HG03342 (cell line): ENCODE results near the gene TNFSF10.

Experiments used
- ATAC-seq: cut with Tn5 transposase; IDR thresholded peaks from one replicate; pipeline ENCODE4 v1.9.1; 2021; ENCODE audit warnings: mild to moderate bottlenecking, moderate library complexity; ENCODE audit not compliant: unreplicated experiment

TNFSF10 gene

DNA sequence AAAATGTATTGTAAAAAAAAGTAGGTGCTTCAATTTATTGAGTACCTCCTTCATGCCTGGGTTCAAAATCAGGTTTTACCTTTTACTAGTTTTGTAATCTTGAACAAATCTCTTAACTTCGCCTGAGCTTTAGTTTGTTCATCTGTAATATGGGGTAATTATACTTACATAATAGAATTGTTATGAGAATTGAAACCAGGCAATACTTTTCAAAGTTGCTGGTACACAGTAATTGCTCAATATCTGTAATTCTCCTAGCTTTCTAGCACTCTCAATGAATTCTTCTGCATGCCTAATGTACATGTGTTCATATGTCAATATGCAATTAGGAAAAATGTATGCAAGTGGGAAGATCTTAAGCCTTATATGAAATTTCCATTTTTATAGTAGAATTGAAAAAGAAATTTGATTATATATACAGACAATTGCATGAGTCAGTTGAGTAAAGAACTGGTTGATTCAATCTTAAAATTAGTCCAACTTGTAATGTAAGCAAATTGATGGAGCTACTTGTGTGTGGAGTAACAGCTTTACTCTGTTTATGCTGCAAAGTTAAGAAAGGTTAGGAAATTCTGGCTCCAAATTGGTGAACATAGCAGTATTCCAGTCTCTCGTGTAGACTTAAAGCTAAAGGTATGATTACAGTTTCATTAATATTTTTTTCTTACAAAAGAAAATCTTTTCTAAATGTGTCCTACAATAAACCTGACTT lies 4.1 kb downstream of the TNFSF10 start:
- no peak for ATAC-seq

DNA sequence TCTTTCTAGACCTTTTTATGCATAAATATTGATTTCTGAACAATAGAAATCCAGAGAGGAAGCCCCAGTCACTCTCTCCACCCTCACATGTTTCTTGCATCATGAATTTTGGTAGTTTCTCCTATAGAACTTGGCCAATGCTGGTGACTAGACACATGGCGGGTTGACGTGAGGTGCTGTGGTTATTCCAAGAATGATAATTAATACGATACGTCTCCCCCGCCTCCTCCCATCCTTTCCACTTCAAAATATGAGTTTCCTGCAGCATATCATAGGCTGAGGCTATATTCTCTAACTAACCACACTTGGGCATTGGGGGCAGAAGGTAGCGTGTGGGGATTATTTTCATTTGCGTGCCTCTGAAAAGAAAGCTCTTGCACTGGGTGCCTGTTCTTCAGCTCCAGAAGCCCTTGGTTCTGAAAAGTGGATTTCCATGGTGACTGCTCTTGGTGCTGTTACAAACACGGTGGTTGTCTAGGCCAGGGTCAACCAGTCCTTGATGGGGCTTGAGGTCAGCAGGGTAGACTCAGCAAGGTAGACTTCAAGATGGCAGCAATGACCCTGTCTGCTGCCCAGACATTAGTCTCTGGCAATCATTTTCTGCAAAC lies 5.3 kb downstream of the TNFSF10 start:
- no peak for ATAC-seq

DNA sequence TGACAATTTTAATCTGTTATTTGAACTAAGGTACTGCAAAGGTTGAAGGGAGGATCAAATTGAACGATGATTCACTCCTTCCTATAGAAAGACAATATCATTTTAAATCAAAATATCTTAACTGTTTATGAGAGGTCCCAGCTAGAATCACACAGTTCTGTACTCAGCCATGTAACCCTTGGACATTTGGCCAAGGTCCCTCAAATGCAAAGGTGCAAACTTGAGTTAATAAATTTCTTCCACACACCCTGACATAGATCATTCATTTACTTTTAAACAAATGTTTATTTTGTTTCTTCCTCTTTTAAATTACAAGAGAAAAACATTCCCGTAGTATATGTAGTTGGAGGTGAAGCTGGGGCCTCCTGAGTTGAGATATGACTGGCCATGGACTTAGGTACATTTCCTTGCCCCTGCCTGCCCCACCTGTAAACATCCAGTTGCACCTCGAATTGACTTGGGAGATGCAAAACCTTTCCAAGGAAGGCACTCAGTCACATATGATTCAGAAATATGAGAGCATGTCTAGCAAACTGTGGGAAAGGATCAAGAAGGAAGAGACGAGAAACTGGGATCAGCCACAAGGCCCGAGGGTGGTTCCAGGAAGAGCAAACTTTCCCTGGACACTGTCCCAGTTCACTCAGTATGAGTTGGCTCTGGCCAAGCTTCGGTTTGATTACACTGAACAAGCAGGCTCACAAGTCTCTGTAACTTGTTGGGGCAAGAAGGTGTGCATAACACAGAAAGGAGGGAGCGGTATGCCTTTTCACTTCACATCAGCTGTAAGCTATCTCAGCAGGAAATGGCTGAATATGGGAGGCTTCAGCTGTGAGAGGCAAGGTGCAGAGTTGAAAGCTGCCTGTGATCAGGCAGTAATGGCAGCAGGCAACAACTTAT lies 6.7 kb downstream of the TNFSF10 start:
- no peak for ATAC-seq

DNA sequence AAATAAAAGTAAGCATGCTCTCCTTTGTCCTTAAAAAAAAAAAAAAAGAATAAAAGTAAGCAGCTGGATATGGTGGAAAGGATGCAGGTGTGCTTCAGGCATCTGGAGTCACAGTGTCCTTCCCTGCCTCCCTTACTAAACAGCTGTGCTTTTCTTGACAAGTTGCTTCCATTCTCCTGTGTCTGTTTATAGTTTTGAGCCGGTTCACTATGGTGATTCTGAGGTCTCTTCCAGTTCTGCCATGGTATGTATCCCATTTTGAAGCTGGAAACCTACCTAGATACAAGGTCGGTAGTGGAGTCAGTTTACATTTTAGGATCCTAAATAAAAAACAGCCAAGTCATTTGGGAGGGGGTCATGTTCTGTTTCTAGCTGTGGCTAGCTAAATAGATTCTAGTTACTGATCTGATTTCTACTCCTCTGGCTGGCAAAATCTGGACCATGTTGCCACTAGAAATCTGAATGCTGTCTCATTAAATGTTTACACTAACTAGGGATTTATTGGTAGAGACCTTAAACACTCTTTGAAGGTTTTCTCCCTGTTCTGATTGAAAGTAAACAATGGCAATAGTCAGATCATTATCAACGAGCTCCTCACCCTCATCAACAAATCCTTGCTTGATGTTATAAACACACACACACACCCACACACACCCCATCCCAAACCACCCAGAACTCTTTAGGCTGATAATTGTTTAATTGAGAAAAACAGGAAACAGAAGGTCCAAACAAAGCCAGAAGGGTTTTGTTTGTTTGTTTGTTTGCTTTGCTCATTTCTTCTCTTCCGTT lies 7.9 kb downstream of the TNFSF10 start:
- ATAC-seq, result no peak

DNA sequence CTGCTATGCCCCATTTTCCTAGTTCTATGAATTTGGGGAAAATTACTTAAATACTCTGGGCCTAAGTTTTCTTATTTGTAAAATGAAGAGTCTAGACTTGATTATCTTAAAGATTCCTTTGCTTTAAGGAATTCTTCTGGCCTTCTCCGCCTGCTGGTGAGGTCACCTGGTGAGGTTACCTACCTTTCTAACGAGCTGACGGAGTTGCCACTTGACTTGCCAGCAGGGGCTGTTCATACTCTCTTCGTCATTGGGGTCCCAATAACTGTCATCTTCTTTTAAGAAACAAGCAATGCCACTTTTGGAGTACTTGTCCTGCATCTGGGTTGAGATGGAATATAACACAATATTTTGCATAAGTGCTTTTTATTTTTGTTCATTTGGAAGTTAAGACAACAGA lies 8.6 kb downstream of the TNFSF10 start:
- no peak for ATAC-seq

DNA sequence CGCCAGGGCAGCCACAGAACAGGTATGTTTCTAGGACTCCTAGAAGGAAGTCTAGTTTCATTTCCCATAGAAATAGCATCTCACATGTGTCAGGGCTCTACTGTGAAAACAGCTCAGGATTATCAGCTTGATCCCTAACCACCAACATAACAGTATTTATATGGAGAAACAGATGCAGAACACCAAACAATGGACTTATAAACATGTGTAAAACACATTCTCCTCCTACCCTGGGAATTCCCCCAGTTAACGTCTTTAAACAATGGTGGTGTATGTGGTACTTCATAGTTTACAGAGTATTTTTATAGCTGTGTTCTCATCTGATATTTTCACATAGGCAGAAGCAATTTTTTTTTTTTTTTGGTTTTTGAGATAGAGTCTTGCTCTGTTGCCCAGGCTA lies 9.7 kb downstream of the TNFSF10 start:
- no peak for ATAC-seq

DNA sequence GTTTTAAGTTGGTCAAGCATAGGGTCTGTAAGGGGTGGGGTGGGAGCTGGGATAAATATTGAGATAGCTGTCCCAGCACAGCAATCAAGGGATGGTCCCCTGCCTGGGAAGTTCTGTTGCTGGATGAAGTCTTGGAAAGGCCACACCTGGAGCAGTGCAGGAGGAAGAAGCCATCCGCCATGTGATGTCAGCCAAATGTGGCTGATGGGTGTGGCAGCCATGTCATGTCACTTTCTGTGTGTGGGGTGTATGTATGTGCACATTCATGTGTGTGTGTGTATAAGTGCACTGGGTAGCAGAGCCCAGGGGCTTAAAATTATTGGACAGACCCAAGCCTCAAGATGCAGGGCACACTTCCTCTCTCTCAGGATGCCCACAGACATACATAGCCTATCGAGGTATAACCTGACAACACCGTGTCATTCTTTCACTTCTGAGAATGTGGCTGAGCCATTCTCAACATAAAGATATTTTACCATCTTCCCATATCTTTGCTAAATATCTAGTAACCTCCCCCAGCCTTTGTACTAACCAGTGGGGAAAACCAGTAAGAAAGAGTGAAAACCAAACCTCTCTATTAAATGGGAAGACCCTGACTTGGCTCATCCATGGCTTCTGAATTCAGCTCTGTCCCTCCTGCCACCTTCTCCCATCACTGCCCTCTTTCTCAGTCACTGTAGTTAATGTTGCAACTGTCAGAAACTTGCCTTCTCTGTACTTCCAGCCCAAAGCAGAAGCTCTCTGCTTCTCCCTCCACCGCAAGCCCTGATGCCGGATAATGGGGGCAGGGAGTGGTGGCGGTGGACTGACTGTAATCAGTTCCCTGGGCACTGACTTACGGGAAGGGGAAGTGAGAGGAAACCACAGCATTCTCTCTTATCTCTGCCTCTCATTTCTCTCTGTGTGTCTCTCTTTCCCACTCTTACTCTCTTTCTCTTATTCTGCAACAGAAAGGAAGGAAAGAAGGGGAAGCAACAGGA lies 11.2 kb downstream of the TNFSF10 start:
- ATAC-seq, result peak; percentile 52

DNA sequence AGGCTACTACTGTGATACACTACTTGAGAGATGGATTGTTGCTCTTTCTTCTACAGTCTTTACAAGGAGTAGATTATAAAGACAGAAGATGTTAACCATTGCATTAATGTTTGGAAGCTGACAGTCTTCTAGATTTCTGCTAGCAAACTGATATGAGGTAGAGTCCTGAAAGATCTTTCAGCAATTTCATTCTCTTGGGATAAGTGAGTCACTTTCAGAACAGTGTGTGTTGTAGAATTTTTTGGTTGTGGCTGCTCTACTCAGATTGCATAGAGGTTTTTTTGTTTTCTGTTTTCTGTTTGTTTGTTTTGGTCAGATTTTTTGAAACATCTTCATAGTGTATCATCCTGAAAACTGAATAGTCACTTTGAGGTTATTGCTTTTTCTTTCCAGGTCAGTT lies 17.1 kb downstream of the TNFSF10 start:
- no peak for ATAC-seq

DNA sequence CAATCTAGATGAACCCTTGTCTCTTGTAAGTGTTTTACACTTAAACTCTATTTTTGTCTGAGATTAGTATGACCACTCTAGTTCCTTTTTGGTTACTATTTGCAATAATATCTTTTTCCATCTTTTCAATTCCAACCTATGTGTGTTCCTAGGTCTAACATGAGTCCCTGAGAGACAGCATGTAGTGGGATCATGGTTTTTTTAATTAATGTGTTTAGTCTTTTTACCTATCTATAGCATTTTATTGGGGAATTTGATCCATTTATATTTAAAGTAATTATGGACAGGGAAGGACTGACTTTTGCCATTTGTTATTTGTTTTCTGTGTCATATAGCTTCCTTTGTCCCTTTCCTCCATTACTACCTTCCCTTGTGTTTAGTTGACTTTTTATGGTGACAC lies 21.7 kb downstream of the TNFSF10 start:
- ATAC-seq, result no peak

DNA sequence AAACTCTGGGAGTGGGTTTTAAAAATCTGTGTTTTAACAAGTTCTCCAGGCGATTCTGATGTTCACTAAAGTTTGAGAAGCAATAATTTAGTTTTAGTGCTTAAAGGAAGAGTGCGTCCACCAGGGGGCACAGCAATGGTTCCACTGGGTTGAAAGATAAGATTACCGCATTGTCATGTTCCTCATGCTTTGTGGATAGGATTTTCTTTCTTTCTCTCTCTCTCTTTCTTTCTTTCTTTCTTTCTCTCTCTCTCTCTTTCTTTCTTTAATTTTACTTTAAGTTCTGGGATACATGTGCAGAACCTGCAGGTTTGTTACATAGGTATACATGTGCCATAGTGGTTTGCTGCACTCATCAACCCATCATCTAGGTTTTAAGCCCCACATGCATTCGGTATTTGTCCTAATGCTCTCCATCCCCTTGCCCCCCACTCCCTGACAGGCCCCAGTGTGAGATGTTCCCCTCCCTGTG lies 33.0 kb downstream of the TNFSF10 start:
- ATAC-seq, result peak; percentile 87

DNA sequence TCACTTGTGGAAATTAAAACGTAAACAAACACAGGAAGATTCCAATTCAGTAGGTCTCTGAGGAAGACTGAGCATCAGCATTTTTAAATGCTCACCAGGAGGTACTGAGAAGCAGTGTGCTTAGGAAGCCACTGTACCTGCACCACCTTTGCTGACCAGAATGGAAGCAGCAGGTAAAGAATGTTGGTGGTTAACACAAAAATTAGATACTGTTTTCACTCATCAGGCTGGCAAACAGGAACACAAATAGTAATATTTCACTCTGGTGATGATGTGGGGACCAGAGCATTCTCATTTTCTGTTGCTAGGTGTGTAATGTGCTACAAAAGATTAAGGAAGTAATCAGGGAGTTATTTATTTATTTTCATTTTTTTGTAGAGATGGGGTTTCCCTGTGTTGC lies 45.1 kb downstream of the TNFSF10 start:
- peak; percentile 44 for ATAC-seq

DNA sequence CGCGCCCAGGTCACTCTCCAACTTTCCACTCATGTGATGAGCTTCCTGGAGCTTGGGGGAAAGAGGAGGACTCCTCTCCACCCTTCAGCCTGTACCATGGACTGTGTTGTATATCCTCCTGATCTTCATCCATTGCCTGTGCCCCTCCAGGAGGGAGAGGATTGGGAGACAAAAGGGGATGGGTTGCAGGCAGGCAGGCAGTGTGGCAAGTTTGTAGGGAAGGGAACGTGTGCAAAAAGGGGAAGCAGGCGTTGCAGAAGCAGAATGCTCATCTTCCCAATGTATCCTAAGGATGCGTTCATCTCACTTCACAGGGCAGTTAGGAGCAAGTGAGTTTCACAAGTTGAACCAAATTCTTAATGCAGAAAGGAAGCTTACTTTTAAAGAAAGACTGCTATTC lies 46.9 kb downstream of the TNFSF10 start:
- no peak for ATAC-seq

DNA sequence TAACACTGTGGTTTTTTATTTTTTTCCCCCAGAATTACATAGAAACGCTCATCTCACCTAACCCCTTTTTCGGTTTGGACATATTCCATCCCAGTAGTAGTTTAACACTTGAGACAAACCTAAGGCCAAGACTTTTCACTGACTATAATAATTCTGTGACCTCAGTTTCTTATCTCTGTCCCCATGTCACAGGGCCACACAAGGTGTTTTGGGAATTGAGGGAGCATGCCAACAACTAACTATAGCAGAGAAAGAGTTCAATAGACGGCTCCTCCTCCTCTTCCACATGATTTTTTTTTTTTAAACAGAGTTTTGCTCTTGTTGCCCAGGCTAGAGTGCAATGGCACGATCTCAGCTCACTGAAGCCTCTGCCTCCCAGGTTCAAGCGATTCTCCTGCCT lies 47.5 kb downstream of the TNFSF10 start:
- ATAC-seq, result no peak

DNA sequence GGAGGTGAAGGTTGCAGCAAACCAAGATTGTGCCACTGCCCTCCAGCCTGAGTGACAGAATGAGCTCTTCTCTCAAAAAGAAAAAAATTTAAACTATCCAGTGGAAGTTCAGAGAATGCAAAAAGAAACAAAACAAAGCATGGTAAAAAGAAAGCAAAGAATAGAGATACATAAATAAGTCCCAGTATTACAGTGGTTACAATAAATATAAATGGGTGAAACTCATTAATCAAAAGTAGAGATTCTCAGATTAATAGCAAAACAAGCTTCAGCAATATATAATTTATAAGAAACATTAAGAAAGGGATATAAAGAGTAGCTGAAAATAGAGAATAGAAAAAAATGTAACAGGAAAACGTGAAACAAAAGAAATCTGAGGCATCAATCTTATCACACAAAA lies 51.3 kb downstream of the TNFSF10 start:
- ATAC-seq, result no peak

DNA sequence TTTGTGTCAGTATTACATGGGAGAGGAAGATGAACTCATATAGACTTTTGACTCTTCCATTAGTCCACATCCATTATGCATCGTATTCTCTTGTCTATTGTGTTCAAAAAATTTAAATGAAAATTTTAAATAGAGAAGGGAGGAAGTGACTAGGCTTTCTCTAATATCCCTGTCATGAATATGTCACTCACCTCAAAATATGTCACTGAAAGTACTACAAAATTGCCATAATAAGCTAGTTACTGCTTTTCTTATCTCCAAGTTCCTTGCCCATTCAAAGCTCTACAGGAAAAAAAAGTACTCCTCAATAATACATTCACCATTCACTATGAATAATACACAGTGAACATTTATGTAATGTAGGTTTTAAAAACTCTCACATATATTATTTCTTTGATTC lies 52.6 kb downstream of the TNFSF10 start:
- ATAC-seq, result no peak

DNA sequence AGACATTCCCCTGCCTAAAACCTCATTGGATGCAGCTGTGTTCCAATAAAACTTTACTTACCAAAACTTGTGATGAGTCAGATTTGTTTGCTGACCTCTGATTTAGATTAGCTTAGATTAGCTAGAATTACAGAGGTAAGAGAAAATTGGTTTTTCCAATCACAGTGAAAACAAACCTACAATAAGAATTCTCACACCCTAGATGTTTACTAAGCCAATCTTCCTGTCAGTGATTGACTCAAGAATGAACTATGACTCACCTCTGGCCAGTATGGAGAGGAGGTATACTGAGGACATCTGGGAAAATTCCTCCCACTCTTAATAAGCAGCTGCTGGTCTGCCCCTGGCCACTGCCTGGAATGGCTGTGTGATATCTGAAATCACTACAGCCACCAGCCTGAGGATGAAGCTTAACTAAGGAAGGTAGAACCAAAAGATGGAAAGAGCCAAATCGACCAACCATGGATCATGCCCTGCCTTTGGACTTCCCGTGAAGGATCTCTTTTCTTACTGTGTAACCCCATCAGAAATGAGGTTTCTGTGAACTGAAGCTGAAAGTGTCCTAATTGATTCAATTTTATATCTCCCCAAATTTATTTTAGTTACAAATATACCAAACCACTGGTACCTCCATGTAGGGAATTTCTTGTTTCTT lies 55.9 kb downstream of the TNFSF10 start:
- ATAC-seq, result no peak

DNA sequence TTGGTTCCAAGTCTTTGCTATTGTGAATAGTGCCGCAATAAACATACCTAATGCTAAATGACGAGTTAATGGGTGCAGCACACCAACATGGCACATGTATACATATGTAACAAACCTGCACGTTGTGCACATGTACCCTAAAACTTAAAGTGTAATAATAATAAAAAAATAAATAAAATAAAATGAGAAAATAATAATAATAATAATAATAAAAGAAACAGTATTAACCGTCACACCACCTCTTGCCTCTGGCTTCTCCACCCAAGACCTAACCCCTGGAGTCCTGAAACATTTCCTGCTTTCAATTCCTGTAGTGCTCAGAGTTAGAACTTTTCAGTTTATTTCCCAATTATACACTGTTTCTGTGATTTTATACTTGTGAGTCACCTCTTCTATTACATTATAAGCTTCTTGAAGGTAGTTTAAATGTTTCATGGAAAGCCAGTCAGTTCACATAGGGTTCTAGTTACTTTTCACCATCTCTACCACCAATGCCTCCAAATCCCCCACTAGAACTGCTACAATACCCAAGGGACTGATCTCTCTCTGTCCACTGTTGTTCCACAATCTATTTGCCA lies 56.6 kb downstream of the TNFSF10 start:
- ATAC-seq, result no peak

DNA sequence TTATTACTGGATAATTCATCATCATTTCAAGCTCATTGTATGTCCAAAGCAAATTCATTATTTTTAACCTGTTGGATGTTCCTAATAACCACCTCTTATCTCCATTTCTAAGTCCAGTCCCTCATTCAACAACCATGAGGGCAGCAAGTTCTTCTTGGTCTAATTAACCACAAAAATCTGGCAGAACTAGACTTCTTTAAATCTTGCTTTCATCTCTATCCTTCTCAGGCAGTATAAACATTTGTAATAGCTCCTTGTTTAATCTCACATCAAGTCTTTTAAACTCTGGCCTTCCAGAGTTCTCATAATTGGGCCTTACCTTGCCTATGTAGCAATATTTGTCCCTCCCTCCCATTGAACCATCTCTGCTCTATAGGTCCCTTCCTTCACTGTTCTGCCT lies 57.9 kb downstream of the TNFSF10 start:
- no peak for ATAC-seq

DNA sequence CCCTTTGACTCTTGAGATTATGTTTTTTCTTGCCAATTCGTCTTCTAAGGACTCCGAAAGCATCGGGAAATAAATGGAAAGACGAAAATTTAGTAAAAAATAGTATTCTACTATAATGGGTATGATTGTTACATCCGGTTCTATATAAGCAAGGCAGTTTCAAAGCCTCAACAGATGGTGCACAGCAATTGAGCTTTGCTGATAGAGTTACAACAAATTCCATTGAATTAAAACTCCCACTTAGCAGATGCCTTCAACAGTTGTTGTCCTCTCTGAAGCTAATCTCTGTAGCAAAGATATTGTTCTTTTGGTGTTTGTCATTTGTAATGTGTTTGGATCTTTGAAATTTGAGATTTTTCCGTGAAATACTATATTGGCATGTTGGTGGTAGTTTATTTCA lies 58.9 kb downstream of the TNFSF10 start:
- no peak for ATAC-seq
